NCI-H2029 treated with DMSO at 0.1 percent for 48 hours (cell line): ENCODE data around the gene PACS2.

Experiments
- DNase-seq: peaks from one replicate; lab custom pipeline; 2025; lab: John Stamatoyannopoulos, UW

The PACS2 gene

GRCh38 chr14:105388110-105388951 is 73.8 kb downstream of the PACS2 start:
- DNase-seq, result no peak

- no peak for DNase-seq
Measured at GRCh38 chr14:105388976-105389375, 74.4 kb downstream of the PACS2 start.

- DNase-seq, result no peak
Measured at GRCh38 chr14:105389534-105389933, 75.0 kb downstream of the PACS2 start.

- no peak for DNase-seq
Measured at GRCh38 chr14:105389976-105390848, 75.7 kb downstream of the PACS2 start.

- no peak for DNase-seq
Measured at GRCh38 chr14:105390849-105391500, 76.4 kb downstream of the PACS2 start.

- DNase-seq, result no peak
Measured at GRCh38 chr14:105391541-105391940, 77.0 kb downstream of the PACS2 start.

GRCh38 chr14:105392131-105393090 is 77.9 kb downstream of the PACS2 start:
- no peak for DNase-seq

- no peak for DNase-seq
Measured at GRCh38 chr14:105393151-105393550, 78.6 kb downstream of the PACS2 start.

GRCh38 chr14:105394714-105395537 is 80.4 kb downstream of the PACS2 start:
- no peak for DNase-seq

GRCh38 chr14:105395538-105395854 is 80.9 kb downstream of the PACS2 start:
- no peak for DNase-seq

- DNase-seq, result no peak
Measured at GRCh38 chr14:105397350-105397931, 82.9 kb downstream of the PACS2 start.

- peak; percentile 28 for DNase-seq
Measured at GRCh38 chr14:105398044-105398725, 83.6 kb downstream of the PACS2 start, which contains the start of gene TEX22. TSS of gene TEX22 (plus strand) at chr14:105398538. CDS start at chr14:105399341, 803 bp downstream.

- no peak for DNase-seq
Measured at GRCh38 chr14:105398726-105399465, 84.3 kb downstream of the PACS2 start.

GRCh38 chr14:105399466-105399775 is 84.9 kb downstream of the PACS2 start:
- no peak for DNase-seq

GRCh38 chr14:105400016-105400415 is 85.5 kb downstream of the PACS2 start:
- DNase-seq, result no peak

GRCh38 chr14:105401699-105402098 is 87.2 kb downstream of the PACS2 start:
- DNase-seq, result no peak

- DNase-seq, result no peak
Measured at GRCh38 chr14:105408592-105408991, 94.0 kb downstream of the PACS2 start.

- DNase-seq, result no peak
Measured at GRCh38 chr14:105409364-105409763, 94.8 kb downstream of the PACS2 start.

GRCh38 chr14:105410642-105411016 is 96.1 kb downstream of the PACS2 start:
- no peak for DNase-seq
